Measurements from ENCODE around the gene SERPINB8.

GRCh38 chr18:63962137-63962536 lies 7.7 kb upstream of the SERPINB8 start:
- TF ChIP-seq CTCF (IDR thresholded peaks at IDR 0.05) (no peak), EZH2 (IDR thresholded peaks at IDR 0.05) (no peak), EZH2phosphoT487 (IDR thresholded peaks at IDR 0.05) (no peak)
